Liver (tissue), 9 donors: ENCODE results near the gene STX10. TPM values are rescaled to one million over a fixed set of nuclear protein-coding genes. Genes with fewer than 3 reads are reported as not detected.
A peak's percentile ranks its signal among the peaks of the same experiment; 100 is the strongest.

Experiments used
- DNase-seq: peaks from one replicate; pipeline ENCODE4 v3.0.0-alpha.2; 2017; ENCODE audit warnings: low spot score
- H3K27ac ChIP-seq, 2 donors: one replicate each; pipeline ENCODE4 v1.7.0; 2013; ENCODE audit warnings: inconsistent platforms in 2 of 2, low read length in 2 of 2, control low read depth in 1 of 2, low read depth in 1 of 2, mild to moderate bottlenecking in 1 of 2
- H3K27me3 ChIP-seq, 4 donors: one replicate each; pipeline versions ENCODE4 v1.6.1 to v1.7.0; 2013; ENCODE audit warnings: low read length in 3 of 4, inconsistent platforms in 1 of 4, mild to moderate bottlenecking in 1 of 4, moderate library complexity in 1 of 4; ENCODE audit not compliant: control insufficient read depth in 4 of 4, insufficient read depth in 4 of 4
- H3K36me3 ChIP-seq, 4 donors: one replicate each; pipeline versions ENCODE4 v1.6.1 to v1.7.0; 2013; ENCODE audit warnings: low read length in 3 of 4, mild to moderate bottlenecking in 3 of 4, low read depth in 1 of 4, moderate library complexity in 1 of 4; ENCODE audit not compliant: control insufficient read depth in 4 of 4, insufficient read depth in 3 of 4
- H3K4me1 ChIP-seq, 4 donors: one replicate each; pipeline versions ENCODE4 v1.6.1 to v1.7.0; 2013; ENCODE audit warnings: low read length in 3 of 4, mild to moderate bottlenecking in 3 of 4, moderate library complexity in 1 of 4; ENCODE audit not compliant: control insufficient read depth in 4 of 4, insufficient read depth in 4 of 4
- H3K4me3 ChIP-seq, 3 donors: one replicate each; pipeline versions ENCODE4 v1.6.1 to v1.7.0; 2013; ENCODE audit warnings: low read length in 3 of 3, control low read depth in 1 of 3, low read depth in 1 of 3, mild to moderate bottlenecking in 1 of 3
- H3K9ac ChIP-seq, 2 donors: one replicate each; pipeline ENCODE4 v1.7.0; 2013; ENCODE audit warnings: low read length in 2 of 2, mild to moderate bottlenecking in 2 of 2, moderate library complexity in 2 of 2, control low read depth in 1 of 2, low read depth in 1 of 2
- H3K9me3 ChIP-seq, 4 donors: one replicate each; pipeline versions ENCODE4 v1.6.1 to v1.7.0; 2013; ENCODE audit warnings: low read length in 3 of 4; ENCODE audit not compliant: control insufficient read depth in 4 of 4
- EGR1 ChIP-seq, 2 donors: IDR thresholded peaks; 2 replicates each; pipeline ENCODE4 v1.6.1; 2016 to 2018; ENCODE audit warnings: antibody characterized with exemption in 2 of 2, low read depth in 2 of 2
- FOXA1 ChIP-seq: IDR thresholded peaks from 2 replicates; pipeline ENCODE4 v1.6.1; 2016; ENCODE audit warnings: antibody characterized with exemption
- GABPA ChIP-seq, 2 donors: IDR thresholded peaks in 1 of 2; conservative IDR thresholded peaks in 1 of 2; 2 replicates each; pipeline ENCODE4 v1.6.1; 2016; ENCODE audit warnings: antibody characterized with exemption in 2 of 2, mild to moderate bottlenecking in 1 of 2, moderate library complexity in 1 of 2
- HNF4A ChIP-seq, 2 donors: conservative IDR thresholded peaks; 2 replicates each; pipeline ENCODE4 v1.6.1; 2016; ENCODE audit warnings: antibody characterized with exemption in 2 of 2, mild to moderate bottlenecking in 2 of 2
- HNF4G ChIP-seq: IDR thresholded peaks from 2 replicates; pipeline ENCODE4 v1.6.1; 2016; ENCODE audit warnings: antibody characterized with exemption
- JUND ChIP-seq, 2 donors: IDR thresholded peaks; 2 replicates each; pipeline ENCODE4 v1.6.1; 2016; ENCODE audit warnings: antibody characterized with exemption in 2 of 2
- MAX ChIP-seq: IDR thresholded peaks from 2 replicates; pipeline ENCODE4 v1.6.1; 2016; ENCODE audit warnings: antibody characterized with exemption
- NR2F2 ChIP-seq: IDR thresholded peaks from 2 replicates; pipeline ENCODE4 v1.6.1; 2016; ENCODE audit warnings: antibody characterized with exemption
- RAD21 ChIP-seq, 2 donors: IDR thresholded peaks; 2 replicates each; pipeline ENCODE4 v1.6.1; 2016; ENCODE audit warnings: antibody characterized with exemption in 2 of 2, mild to moderate bottlenecking in 2 of 2
- RXRA ChIP-seq, 2 donors: IDR thresholded peaks; 2 replicates each; pipeline ENCODE4 v1.6.1; 2017 to 2018; ENCODE audit warnings: antibody characterized with exemption in 2 of 2, mild to moderate bottlenecking in 1 of 2
- SP1 ChIP-seq: IDR thresholded peaks from 2 replicates; pipeline ENCODE4 v1.6.1; 2018; ENCODE audit warnings: antibody characterized with exemption, mild to moderate bottlenecking
- TAF1 ChIP-seq: conservative IDR thresholded peaks from 2 replicates; pipeline ENCODE4 v1.6.1; 2016; ENCODE audit warnings: antibody characterized with exemption, mild to moderate bottlenecking
- ZBTB33 ChIP-seq: IDR thresholded peaks from 2 replicates; pipeline ENCODE4 v1.6.1; 2016; ENCODE audit warnings: antibody characterized with exemption
- WGBS: extraction: QIAGEN DNeasy Blood & Tissue Kit; methylation state at CpG from one replicate; pipeline ENCODE4 v1.1.7; 2013; 5-methylcytosine and 5-hydroxymethylcytosine counted together
- polyA plus RNA-seq, 2 donors: library from polyadenylated mRNA; stranded (reverse) in 1 of 2; unstranded in 1 of 2; fragments of 200-250 nt in 1 of 2; fragments of >200 nt in 1 of 2; fragmentation: Nextera tagmentation in 1 of 2; extraction: Ambion mirVana in 1 of 2; gene quantifications; one replicate each; pipeline versions ENCODE4 v1.2.1 to v1.2.3, GENCODE V29; 2013 to 2015
- total RNA-seq, 2 donors: library from RNA; depleted of rRNA; stranded (reverse); fragments of >200 nt; gene quantifications; one replicate each; pipeline ENCODE4 v1.2.3, GENCODE V29; 2014
- TF ChIP-seq, protein P1 (sequence below): IDR thresholded peaks from 2 replicates; pipeline ENCODE4 v1.6.1; 2016; ENCODE audit warnings: antibody characterized with exemption
- donor health status: healthy.
- donor health status: healthy.
- donor health status: healthy.
- donor health status: healthy.
- donor health status: healthy.

Gene STX10
- total and polyA plus RNA-seq, 4 donors: 15.7 to 32.7 (median 21.2) TPM

DNA sequence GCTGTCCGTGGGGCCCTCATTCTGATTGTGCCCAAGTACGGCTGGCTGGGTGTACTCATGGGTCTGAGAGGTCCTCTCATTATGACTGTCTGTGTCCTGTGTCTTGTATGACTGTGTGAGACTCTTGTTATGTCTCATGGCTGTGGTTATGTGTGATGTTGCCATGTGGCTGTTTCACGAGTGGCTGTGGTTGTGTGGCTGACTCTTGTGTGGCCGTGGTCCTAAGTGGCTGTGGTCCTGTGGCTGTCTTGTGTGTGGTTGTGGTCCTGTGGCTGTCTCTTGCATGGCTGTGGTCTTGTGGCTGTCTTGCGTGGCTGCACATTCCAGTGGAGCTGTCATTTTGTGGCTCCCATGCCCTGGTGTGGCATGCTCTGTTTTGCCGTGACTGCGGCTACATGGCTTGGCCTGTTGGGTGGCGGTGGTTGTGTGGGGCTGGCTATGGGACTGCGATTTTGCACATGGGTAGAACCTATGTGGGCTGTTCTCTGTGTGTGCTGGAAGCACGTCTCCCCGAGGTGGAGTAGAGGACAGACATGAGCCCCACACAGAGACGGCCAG lies 50.1 kb downstream of the STX10 start (continued):
- no peak for TF ChIP-seq ZBTB33
- TF ChIP-seq HNF4A (conservative IDR thresholded peaks at IDR 0.05): no peak
- no peak for TF ChIP-seq EGR1 (IDR thresholded peaks at IDR 0.05; ENCODE audit: low read depth in 2 of 2)
- TF ChIP-seq FOXA1: no peak
- no peak for TF ChIP-seq RXRA (IDR thresholded peaks at IDR 0.05)
- TF ChIP-seq RAD21 (IDR thresholded peaks at IDR 0.05): no peak
- no peak for TF ChIP-seq SP1

- Histone ChIP-seq H3K36me3 (peaks cover 0 to 6% (median 2%) of the 10 kb centered on the region in 4 donors), H3K27ac (peak overlapping the region; percentile 87 to 91), H3K9ac (peak overlapping the region in 1 of 2 donors; percentile 47), H3K4me1 (peaks cover 12 to 33% (median 23%) of the 10 kb centered on the region in 4 donors), H3K9me3 (no peaks in the 10 kb centered on the region), H3K4me3 (peak overlapping the region in 1 of 3 donors; percentile 35), H3K27me3 (no peaks in the 10 kb centered on the region)
- TF ChIP-seq JUND (IDR thresholded peaks at IDR 0.05) (no peak), MAX (no peak), FOXA1 (no peak), HNF4G (no peak), RAD21 (IDR thresholded peaks at IDR 0.05) (no peak), TAF1 (no peak), GABPA (IDR thresholded peaks at IDR 0.05 in 1 of 2, conservative IDR thresholded peaks at IDR 0.05 in 1 of 2) (peak in 1 of 2 donors; percentile 47), SP1 (peak; percentile 25), NR2F2 (no peak), ZBTB33 (no peak)
- TF ChIP-seq, protein P1, sequence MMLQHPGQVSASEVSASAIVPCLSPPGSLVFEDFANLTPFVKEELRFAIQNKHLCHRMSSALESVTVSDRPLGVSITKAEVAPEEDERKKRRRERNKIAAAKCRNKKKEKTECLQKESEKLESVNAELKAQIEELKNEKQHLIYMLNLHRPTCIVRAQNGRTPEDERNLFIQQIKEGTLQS: no peak
- WGBS: 19% methylated on average over 77 of the region's 77 CpGs
- peak; percentile 73 for DNase-seq
Observed at GRCh38 chr19:13099073-13099999, 50.8 kb downstream of the STX10 start.
